ENCODE data around the gene UBASH3B.

Gene UBASH3B

DNA sequence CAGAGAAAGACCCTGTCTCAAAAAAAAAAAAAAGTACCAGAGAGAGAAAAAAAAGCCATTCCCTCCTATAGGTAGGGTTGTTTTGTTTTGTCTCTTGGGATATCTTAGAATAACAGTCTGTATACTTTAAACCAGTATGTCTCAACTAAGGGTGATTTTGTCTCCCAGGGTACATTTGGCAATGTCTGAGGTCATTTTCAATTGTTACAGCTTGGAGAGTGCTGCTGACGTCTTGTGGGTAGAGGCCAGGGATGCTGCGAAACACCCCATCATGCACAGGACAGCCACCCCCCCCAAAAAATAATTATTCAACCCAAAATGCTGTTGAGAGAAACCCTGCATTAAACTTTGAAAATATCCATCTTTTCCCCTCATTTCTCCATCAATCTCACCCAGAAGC, 126.7 kb downstream of the UBASH3B start:
- TF ChIP-seq, protein P1, sequence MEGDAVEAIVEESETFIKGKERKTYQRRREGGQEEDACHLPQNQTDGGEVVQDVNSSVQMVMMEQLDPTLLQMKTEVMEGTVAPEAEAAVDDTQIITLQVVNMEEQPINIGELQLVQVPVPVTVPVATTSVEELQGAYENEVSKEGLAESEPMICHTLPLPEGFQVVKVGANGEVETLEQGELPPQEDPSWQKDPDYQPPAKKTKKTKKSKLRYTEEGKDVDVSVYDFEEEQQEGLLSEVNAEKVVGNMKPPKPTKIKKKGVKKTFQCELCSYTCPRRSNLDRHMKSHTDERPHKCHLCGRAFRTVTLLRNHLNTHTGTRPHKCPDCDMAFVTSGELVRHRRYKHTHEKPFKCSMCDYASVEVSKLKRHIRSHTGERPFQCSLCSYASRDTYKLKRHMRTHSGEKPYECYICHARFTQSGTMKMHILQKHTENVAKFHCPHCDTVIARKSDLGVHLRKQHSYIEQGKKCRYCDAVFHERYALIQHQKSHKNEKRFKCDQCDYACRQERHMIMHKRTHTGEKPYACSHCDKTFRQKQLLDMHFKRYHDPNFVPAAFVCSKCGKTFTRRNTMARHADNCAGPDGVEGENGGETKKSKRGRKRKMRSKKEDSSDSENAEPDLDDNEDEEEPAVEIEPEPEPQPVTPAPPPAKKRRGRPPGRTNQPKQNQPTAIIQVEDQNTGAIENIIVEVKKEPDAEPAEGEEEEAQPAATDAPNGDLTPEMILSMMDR (IDR thresholded peaks at IDR 0.05; ENCODE audit: low read depth, low read length, missing control alignments) = no peak
- no peak overlapping the region for H3K4me3 ChIP-seq (replicated peaks; ENCODE audit: low read depth, low read length)
- no peak for DNase-seq (ENCODE audit: extremely low read depth, low read depth)

DNA sequence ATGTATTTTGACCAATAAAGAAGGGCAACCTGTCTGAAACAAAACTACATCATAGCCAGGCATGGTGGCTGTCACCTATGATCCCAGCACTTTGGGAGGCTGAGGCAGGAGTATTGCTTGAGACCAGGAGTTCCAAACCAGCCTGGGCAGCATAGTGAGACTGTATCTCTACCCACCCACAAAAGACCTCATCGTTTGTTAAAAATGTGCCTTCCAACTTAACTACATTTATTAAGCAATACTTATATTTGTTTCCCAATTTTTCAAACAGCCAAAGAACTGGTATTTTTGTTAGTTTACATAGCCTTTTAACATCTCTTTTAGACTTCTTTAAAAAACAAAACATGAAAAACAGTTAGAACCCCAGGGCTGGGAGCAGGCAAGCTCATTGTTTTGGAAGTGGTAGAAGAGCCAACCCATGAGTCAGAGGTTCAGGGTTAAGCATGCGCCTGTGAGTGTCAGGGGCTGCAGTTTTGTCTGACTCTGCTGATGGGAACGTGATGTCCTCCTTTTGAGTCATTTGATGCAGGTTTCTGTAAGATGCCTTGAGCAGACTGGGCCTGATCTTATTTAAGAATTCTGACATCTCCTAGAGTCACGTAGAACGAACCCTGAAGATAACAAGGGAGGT, 128.9 kb downstream of the UBASH3B start:
- H3K4me3 ChIP-seq (replicated peaks; ENCODE audit: low read depth, low read length) = no peak overlapping the region
- peak; percentile 63 for DNase-seq (ENCODE audit: extremely low read depth, low read depth)
- TF ChIP-seq, protein P1 (IDR thresholded peaks at IDR 0.05; ENCODE audit: low read depth, low read length, missing control alignments) = no peak

DNA sequence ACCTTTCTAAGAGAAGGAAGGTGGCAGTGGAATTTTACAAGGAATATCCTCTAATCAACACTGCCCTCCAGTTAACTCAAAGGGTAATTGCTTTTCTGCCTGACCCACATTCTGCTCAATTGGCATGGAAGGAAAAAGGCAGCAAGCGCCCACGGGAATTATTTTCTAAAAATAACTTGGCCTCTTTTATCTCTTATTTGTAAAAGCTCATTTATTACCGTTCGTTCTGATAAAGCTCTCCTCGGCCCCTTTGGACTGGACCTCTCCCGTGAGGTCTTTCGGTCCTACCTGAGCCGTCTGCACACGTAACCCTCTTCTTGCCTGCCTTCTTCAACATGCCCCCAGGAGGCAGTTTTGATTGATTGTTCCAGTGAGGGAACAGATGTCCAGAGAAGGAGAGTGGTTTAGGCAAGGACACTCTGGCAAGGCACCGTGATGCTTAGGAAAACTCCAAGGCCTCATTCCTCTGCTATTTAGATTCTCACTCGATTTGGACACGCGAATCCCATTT, 129.6 kb downstream of the UBASH3B start:
- no peak for DNase-seq (ENCODE audit: extremely low read depth, low read depth)
- no peak overlapping the region for H3K4me3 ChIP-seq (replicated peaks; ENCODE audit: low read depth, low read length)
- TF ChIP-seq, protein P1 (IDR thresholded peaks at IDR 0.05; ENCODE audit: low read depth, low read length, missing control alignments) = no peak

DNA sequence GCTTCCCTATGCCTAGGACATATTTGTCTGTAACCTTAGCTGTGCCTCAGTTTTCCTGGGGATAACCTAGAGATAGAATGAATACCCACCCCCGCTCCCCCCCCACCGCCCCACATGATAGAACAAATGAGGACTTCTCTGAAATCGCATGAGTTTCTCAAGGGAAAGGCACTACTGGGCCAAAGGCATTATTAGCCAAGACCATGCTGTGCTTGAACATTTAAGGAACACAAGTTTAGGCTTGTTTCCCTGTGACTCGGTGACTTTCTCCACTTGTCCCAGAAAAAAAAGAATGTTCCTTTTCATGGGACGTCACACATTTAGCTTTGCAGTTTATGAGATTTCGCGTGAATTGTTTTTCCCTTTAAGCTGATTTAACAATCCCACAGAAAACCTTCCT, 131.4 kb downstream of the UBASH3B start:
- TF ChIP-seq, protein P1 (IDR thresholded peaks at IDR 0.05; ENCODE audit: low read depth, low read length, missing control alignments) = no peak
- H3K4me3 ChIP-seq (replicated peaks; ENCODE audit: low read depth, low read length) = no peak overlapping the region
- DNase-seq (ENCODE audit: extremely low read depth, low read depth) = no peak

DNA sequence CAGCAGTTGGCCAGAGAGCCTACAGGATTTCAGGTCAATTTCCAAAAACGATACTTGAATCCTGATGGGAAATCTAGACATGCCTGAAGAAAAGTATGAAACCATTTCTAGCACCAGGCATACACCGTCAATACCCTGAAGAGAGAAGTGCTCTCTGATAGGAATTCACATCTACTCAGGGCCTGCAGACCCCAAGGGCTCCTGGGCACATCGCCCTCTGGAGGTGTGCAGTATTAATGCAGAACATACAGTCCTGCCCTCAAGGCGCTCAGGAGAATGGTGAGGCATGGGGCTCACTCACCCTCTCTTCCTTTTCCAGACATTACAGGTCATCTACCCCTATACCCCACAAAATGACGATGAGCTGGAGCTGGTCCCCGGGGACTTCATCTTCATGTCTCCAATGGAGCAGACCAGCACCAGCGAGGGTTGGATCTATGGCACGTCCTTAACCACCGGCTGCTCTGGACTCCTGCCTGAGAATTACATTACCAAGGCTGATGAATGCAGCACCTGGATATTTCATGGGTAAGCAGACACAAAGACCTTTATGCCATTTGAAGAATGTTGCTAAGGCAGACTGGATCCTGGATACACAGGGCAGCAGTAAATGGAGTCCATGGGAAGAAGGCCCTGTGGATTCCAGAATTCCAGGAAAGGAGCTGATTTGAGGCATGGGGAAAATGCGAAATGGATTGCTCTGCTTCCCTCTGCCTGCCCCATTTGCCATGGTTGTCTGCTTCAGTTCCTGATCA, 133.4 kb downstream of the UBASH3B start:
- H3K4me3 ChIP-seq (replicated peaks; ENCODE audit: low read depth, low read length) = no peak overlapping the region
- DNase-seq (ENCODE audit: extremely low read depth, low read depth) = no peak
- TF ChIP-seq, protein P1 (IDR thresholded peaks at IDR 0.05; ENCODE audit: low read depth, low read length, missing control alignments) = peak; percentile 33

DNA sequence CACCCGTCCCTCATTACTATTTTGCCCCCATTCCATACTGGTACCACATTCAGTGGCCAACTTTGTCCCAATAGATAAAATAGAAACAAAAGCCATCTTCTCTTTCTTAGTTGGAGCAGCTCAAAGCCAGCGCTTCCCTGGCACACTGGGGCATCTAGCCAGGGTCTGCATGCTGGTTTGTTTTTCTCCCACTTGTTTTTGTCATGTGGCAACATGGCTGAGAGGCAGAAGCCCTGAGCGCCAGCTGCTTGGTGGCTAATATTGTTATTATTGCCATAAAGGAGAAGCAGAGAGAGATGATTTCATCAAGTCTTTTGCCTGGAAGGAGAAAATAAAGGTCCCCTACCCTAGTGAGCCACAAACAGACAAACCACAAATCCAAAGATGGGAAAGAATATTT, 134.4 kb downstream of the UBASH3B start:
- TF ChIP-seq, protein P1 (IDR thresholded peaks at IDR 0.05; ENCODE audit: low read depth, low read length, missing control alignments) = no peak
- DNase-seq (ENCODE audit: extremely low read depth, low read depth) = no peak
- no peak overlapping the region for H3K4me3 ChIP-seq (replicated peaks; ENCODE audit: low read depth, low read length)

Data from HFF-Myc (cell line).